Common myeloid progenitor, CD34-positive (primary cell): ENCODE measurements around the gene MPST. TPM values are rescaled to one million over a fixed set of nuclear protein-coding genes. Genes with fewer than 3 reads are reported as not detected.
A peak's percentile ranks its signal among the peaks of the same experiment; 100 is the strongest.

Experiments
- CTCF ChIA-PET: fragments of 350-600 bp; sonication (Branson Sonifier 250); formaldehyde crosslinking; loops from one replicate; lab custom pipeline; 2021; ENCODE audit warnings: antibody characterized with exemption; lab: Charles Lee
- POLR2A ChIA-PET: fragments of 350-600 bp; sonication (Branson Sonifier 250); formaldehyde crosslinking; loops from one replicate; lab custom pipeline; 2021; ENCODE audit warnings: antibody characterized with exemption; lab: Charles Lee
- DNase-seq, 3 donors: peaks; one replicate each; pipeline versions ENCODE4 v3.0.0 to v3.0.0-alpha.2; 2013
- H3K27ac ChIP-seq, 2 experiments: 1 replicate in 1 of 2; 2 replicates in 1 of 2; pipeline ENCODE4 v1.7.0; 2013; ENCODE audit warnings: inconsistent platforms in 2 of 2, low read length in 2 of 2, mild to moderate bottlenecking in 2 of 2, low read depth in 1 of 2, moderate library complexity in 1 of 2; ENCODE audit not compliant: severe bottlenecking in 2 of 2, insufficient read depth in 1 of 2, poor library complexity in 1 of 2
- H3K27me3 ChIP-seq, 5 experiments: replicated peaks in 2 of 5; 1 replicate in 3 of 5; 2 replicates in 2 of 5; pipeline versions ENCODE4 v1.6.1 to v1.7.0; 2013; ENCODE audit warnings: low read length in 4 of 5, mild to moderate bottlenecking in 2 of 5, moderate library complexity in 2 of 5, inconsistent platforms in 1 of 5; ENCODE audit not compliant: insufficient read depth in 5 of 5, control insufficient read depth in 4 of 5
- H3K36me3 ChIP-seq, 4 experiments: 1 replicate in 2 of 4; 2 replicates in 2 of 4; pipeline versions ENCODE4 v1.6.1 to v1.7.0; 2013; ENCODE audit warnings: low read length in 3 of 4, control low read depth in 1 of 4, mild to moderate bottlenecking in 1 of 4; ENCODE audit not compliant: control insufficient read depth in 4 of 4, insufficient read depth in 4 of 4
- H3K4me1 ChIP-seq, 4 experiments: 1 replicate in 3 of 4; 2 replicates in 1 of 4; pipeline versions ENCODE4 v1.6.1 to v1.7.1; 2013; ENCODE audit warnings: low read length in 3 of 4, mild to moderate bottlenecking in 3 of 4, control low read depth in 1 of 4, inconsistent platforms in 1 of 4, moderate library complexity in 1 of 4; ENCODE audit not compliant: control insufficient read depth in 4 of 4, insufficient read depth in 4 of 4; ENCODE audit errors: control extremely low read depth in 1 of 4
- H3K4me3 ChIP-seq, 7 experiments: 1 replicate in 4 of 7; 2 replicates in 3 of 7; pipeline versions ENCODE4 v1.5.1 to v1.7.0; 2013; ENCODE audit warnings: mild to moderate bottlenecking in 7 of 7, low read length in 6 of 7, moderate library complexity in 6 of 7, inconsistent platforms in 2 of 7, low read depth in 2 of 7, control low read depth in 1 of 7; ENCODE audit not compliant: insufficient read depth in 4 of 7, control insufficient read depth in 1 of 7; ENCODE audit errors: extremely low read depth in 1 of 7
- H3K9me3 ChIP-seq, 5 experiments: 1 replicate in 4 of 5; 2 replicates in 1 of 5; pipeline versions ENCODE4 v1.6.1 to v1.7.1; 2013; ENCODE audit warnings: low read length in 4 of 5, mild to moderate bottlenecking in 2 of 5, inconsistent platforms in 1 of 5, low read depth in 1 of 5, moderate library complexity in 1 of 5; ENCODE audit not compliant: control insufficient read depth in 4 of 5, insufficient read depth in 2 of 5; ENCODE audit errors: control extremely low read depth in 1 of 5
- WGBS: methylation state at CpG from one replicate; pipeline ENCODE4 v1.1.5; 2013; ENCODE audit not compliant: insufficient coverage; 5-methylcytosine and 5-hydroxymethylcytosine counted together
- polyA plus RNA-seq: library from polyadenylated mRNA; unstranded; fragments of 120-200 nt; gene quantifications from one replicate; pipeline ENCODE4 v1.2.1, GENCODE V29; 2013

Gene MPST
- 49.6 TPM for polyA plus RNA-seq

GRCh38 chr22:37019309-37020191, at the start of gene MPST, which contains the start of gene TST:
TSS of gene MPST (plus strand) at chr22:37019742. CDS start at chr22:37019837, 95 bp downstream.
TSS of gene TST (minus strand) at chr22:37019447. CDS start at chr22:37018732, 715 bp downstream.
- CTCF ChIA-PET = interaction anchor here (0.7 to 5.5 kb wide), 11 partner anchors 11 to 238 kb away, joined by 3 to 39 read pairs (median 3); partner anchors contain the start of gene KCTD17
- peak within 1 kb of the TSS; percentile 58 to 91 (median 80) for H3K4me3 ChIP-seq
- under 1% methylated on average over 73 of the region's 107 CpGs for WGBS
- peaks cover 0 to 26% (median 2%) of the 10 kb centered on the region in 4 experiments for H3K36me3 ChIP-seq
- no peaks in the 10 kb centered on the region for H3K9me3 ChIP-seq
- peak; percentile 36 to 69 (median 60) for DNase-seq
- H3K4me1 ChIP-seq = peaks cover 3 to 38% (median 18%) of the 10 kb centered on the region in 4 experiments
- peak within 1 kb of the TSS in 1 of 2 experiments; percentile 70 for H3K27ac ChIP-seq
- peaks cover 0 to 3% (median 0%) of the 10 kb centered on the region in 5 experiments for H3K27me3 ChIP-seq
- POLR2A ChIA-PET = interaction anchor here (0.9 kb wide), 1 partner anchor 17 kb away, joined by 3 read pairs; no protein-coding TSS in a partner anchor

- Histone ChIP-seq H3K27ac (no peak overlapping the region), H3K36me3 (no peaks in the 10 kb centered on the region), H3K4me3 (no peak overlapping the region), H3K9me3 (no peaks in the 10 kb centered on the region), H3K4me1 (no peaks in the 10 kb centered on the region), H3K27me3 (no peaks in the 10 kb centered on the region)
- ChIA-PET CTCF (interaction anchor here (0.7 to 1.7 kb wide), 2 partner anchors 12 to 189 kb away, joined by 3 to 5 read pairs; no protein-coding TSS in a partner anchor), POLR2A (no interaction called here)
- WGBS = 93% methylated on average over 19 of the region's 19 CpGs
- no peak for DNase-seq
Measured at GRCh38 chr22:36971341-36972125, 48.0 kb upstream of the MPST start.

DNA sequence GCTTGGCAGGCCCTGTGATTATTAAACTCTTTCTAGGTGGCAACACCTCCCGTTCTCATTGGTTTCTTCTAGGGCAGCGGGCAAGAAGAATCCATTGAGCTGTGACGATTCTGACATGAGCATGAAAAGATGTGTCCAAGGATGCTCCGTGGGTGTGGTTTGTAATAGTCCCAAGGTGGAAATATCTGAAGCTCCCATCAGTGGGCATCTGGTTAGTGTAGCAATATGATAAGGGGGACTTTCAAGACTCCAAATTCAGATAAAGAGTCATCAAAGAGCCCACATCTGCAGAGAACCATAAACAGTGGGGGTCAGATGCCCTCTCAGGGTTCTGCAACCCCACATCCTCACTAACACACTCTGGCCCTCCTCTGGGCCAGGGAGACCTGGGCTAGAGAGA, 42.9 kb upstream of the MPST start:
- Histone ChIP-seq H3K36me3 (no peaks in the 10 kb centered on the region), H3K27ac (no peak overlapping the region)
- POLR2A ChIA-PET = no interaction called here

GRCh38 chr22:36977401-36977861, 42.1 kb upstream of the MPST start:
- ChIA-PET POLR2A (interaction anchor here (0.7 to 1.0 kb wide), 2 partner anchors 11 to 117 kb away, joined by 3 to 4 read pairs; partner anchors contain the start of gene NCF4), CTCF (interaction anchor here (0.7 to 4.0 kb wide), 37 partner anchors 10 to 430 kb away, joined by 3 to 29 read pairs (median 4); partner anchors contain the start of genes IFT27, MPST, NCF4 and TST)
- Histone ChIP-seq H3K4me3 (peak overlapping the region in 6 of 7 experiments; percentile 57 to 82 (median 69)), H3K27me3 (no peaks in the 10 kb centered on the region), H3K27ac (peak overlapping the region in 1 of 2 experiments; percentile 61), H3K9me3 (no peaks in the 10 kb centered on the region), H3K36me3 (no peaks in the 10 kb centered on the region), H3K4me1 (peaks cover 0 to 9% (median 7%) of the 10 kb centered on the region in 4 experiments)
- WGBS = 18% methylated on average over 12 of the region's 13 CpGs
- DNase-seq = peak; percentile 77 to 82 (median 82)

More for the DNA sequence above, 42.9 kb upstream of the MPST start:
- CTCF ChIA-PET = interaction anchor here (0.7 to 4.0 kb wide), 26 partner anchors 10 to 219 kb away, joined by 3 to 29 read pairs (median 4); partner anchors contain the start of genes IFT27 and NCF4
- Histone ChIP-seq H3K4me1 (peaks cover 0 to 9% (median 7%) of the 10 kb centered on the region in 4 experiments), H3K9me3 (no peaks in the 10 kb centered on the region), H3K4me3 (no peak overlapping the region), H3K27me3 (no peaks in the 10 kb centered on the region)
- WGBS = 92% methylated on average over 4 of the region's 4 CpGs
- DNase-seq = no peak

DNA sequence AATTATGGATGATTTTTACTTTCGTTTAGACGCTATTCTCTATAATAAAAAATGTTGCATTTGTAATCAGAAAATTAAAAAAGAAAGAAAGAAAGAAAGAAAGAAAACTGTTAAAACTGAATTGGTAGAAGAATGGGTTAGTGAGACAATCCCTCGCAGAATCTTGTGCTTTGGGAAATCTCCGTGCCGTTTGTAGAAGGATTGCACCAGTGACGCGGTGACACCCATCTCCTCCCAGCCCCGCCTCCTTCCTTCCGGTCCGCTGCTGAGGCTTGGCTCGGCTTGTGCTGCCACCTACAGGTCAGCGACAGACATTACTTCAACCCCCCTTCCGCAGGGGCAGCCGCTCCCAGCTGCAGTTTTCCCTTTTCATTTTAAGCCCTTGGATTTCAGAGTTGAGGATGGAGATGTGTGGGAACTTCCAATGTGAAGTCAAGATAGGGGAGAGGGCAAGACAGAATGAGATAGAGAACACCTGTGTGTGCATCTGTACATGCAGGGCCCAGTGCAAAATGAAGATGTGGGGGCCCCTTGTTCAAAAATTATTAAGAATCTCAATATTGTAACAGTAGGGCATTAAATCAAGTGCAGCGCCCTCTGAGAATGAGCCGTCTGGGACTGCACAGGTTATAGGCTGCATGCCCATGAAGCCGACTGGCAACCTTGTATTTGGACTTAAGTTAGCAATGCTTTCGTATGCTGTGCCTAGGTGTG, 41.4 kb upstream of the MPST start:
- no peaks in the 10 kb centered on the region for H3K36me3 ChIP-seq
- H3K4me3 ChIP-seq = peak overlapping the region in 6 of 7 experiments; percentile 57 to 82 (median 69)
- H3K27ac ChIP-seq = peak overlapping the region in 1 of 2 experiments; percentile 61
- H3K4me1 ChIP-seq = peaks cover 0 to 9% (median 7%) of the 10 kb centered on the region in 4 experiments
- no peaks in the 10 kb centered on the region for H3K9me3 ChIP-seq
- peaks cover 0 to 3% (median 0%) of the 10 kb centered on the region in 5 experiments for H3K27me3 ChIP-seq
- CTCF ChIA-PET = interaction anchor here (0.6 to 4.0 kb wide), 34 partner anchors 9 to 606 kb away, joined by 3 to 29 read pairs (median 4); partner anchors contain the start of genes MPST, NCF4 and TST
- POLR2A ChIA-PET = interaction anchor here (0.7 to 1.0 kb wide), 2 partner anchors 12 to 117 kb away, joined by 3 to 4 read pairs; partner anchors contain the start of gene NCF4
- peak; percentile 86 to 92 (median 90) for DNase-seq
- 24% methylated on average over 7 of the region's 18 CpGs for WGBS
